ENCODE measurements around the gene CEP128. TPM values are rescaled to one million over a fixed set of nuclear protein-coding genes. Genes with fewer than 3 reads are reported as not detected.

Gene CEP128
- total RNA-seq, 1 experiment from 2014 or later, result 28.3 TPM

GRCh38 chr14:80839743-80840142 is 101.8 kb downstream of the CEP128 start:
- Histone ChIP-seq H2AFZ (ENCODE audit: low read length) (no peak overlapping the region), H3K27me3 (ENCODE audit: low read length) (no peaks in the 10 kb centered on the region), H3K9ac (ENCODE audit: low read length) (no peak overlapping the region), H3K4me2 (ENCODE audit: low read depth, low read length, poor library complexity, severe bottlenecking) (no peak overlapping the region), H3K9me3 (ENCODE audit: low read length) (no peaks in the 10 kb centered on the region), H3K4me1 (ENCODE audit: low read length) (peaks cover 12% of the 10 kb centered on the region; the same call in 1 of the 2 replicates), H3K36me3 (ENCODE audit: insufficient read depth, low read length) (no peaks in the 10 kb centered on the region), H3K4me3 (ENCODE audit: low read length) (no peak overlapping the region), H4K20me1 (ENCODE audit: insufficient read depth, low read depth, low read length) (no peaks in the 10 kb centered on the region), H3K79me2 (ENCODE audit: low read length) (peaks cover 23% of the 10 kb centered on the region), H3K27ac (ENCODE audit: low read length) (no peak overlapping the region), H3K9me2 (replicated peaks; ENCODE audit: insufficient read depth, low read length) (no peaks in the 10 kb centered on the region; the same call in 1 of the 2 replicates)
- no peak for DNase-seq

GRCh38 chr14:80809663-80810062 is 131.9 kb downstream of the CEP128 start:
- no peak overlapping the region for H3K9ac ChIP-seq (ENCODE audit: low read length)
- H3K79me2 ChIP-seq (ENCODE audit: low read length), result peaks cover 8% of the 10 kb centered on the region; the same call in 1 of the 2 replicates
- no peak overlapping the region for H2AFZ ChIP-seq (ENCODE audit: low read length)
- H3K9me2 ChIP-seq (replicated peaks; ENCODE audit: insufficient read depth, low read length), result no peaks in the 10 kb centered on the region
- H3K4me3 ChIP-seq (ENCODE audit: low read length), result no peak overlapping the region
- no peak for DNase-seq
- no peaks in the 10 kb centered on the region for H3K4me1 ChIP-seq (ENCODE audit: low read length)
- H3K27me3 ChIP-seq (ENCODE audit: low read length), result no peaks in the 10 kb centered on the region
- peaks cover 13% of the 10 kb centered on the region for H3K36me3 ChIP-seq (ENCODE audit: insufficient read depth, low read length)
- H3K27ac ChIP-seq (ENCODE audit: low read length), result no peak overlapping the region
- no peak overlapping the region for H3K4me2 ChIP-seq (ENCODE audit: low read depth, low read length, poor library complexity, severe bottlenecking)
- H3K9me3 ChIP-seq (ENCODE audit: low read length), result 0 out of 2 replicates have a peak, but pooled peaks cover 4% of the 10 kb centered on the region
- no peaks in the 10 kb centered on the region for H4K20me1 ChIP-seq (ENCODE audit: insufficient read depth, low read depth, low read length)

- Histone ChIP-seq H3K9me2 (replicated peaks; ENCODE audit: insufficient read depth, low read length) (no peaks in the 10 kb centered on the region), H3K4me3 (ENCODE audit: low read length) (no peak overlapping the region), H3K79me2 (ENCODE audit: low read length) (peaks cover 8% of the 10 kb centered on the region; the same call in 1 of the 2 replicates), H3K4me2 (ENCODE audit: low read depth, low read length, poor library complexity, severe bottlenecking) (no peak overlapping the region), H3K4me1 (ENCODE audit: low read length) (peaks cover 5% of the 10 kb centered on the region; the same call in 1 of the 2 replicates), H2AFZ (ENCODE audit: low read length) (no peak overlapping the region), H4K20me1 (ENCODE audit: insufficient read depth, low read depth, low read length) (no peaks in the 10 kb centered on the region), H3K27ac (ENCODE audit: low read length) (no peak overlapping the region), H3K36me3 (ENCODE audit: insufficient read depth, low read length) (peaks cover 5% of the 10 kb centered on the region; the same call in 1 of the 2 replicates), H3K9me3 (ENCODE audit: low read length) (0 out of 2 replicates have a peak, but pooled peaks cover 4% of the 10 kb centered on the region), H3K9ac (ENCODE audit: low read length) (no peak overlapping the region), H3K27me3 (ENCODE audit: low read length) (no peaks in the 10 kb centered on the region)
- DNase-seq, result no peak
These were observed 136.4 kb downstream of the CEP128 start for GRCh38 chr14:80805136-80805535.

GRCh38 chr14:80798878-80799277 is 142.7 kb downstream of the CEP128 start:
- Histone ChIP-seq H3K9me3 (ENCODE audit: low read length) (no peaks in the 10 kb centered on the region), H3K27me3 (ENCODE audit: low read length) (no peaks in the 10 kb centered on the region), H3K4me3 (ENCODE audit: low read length) (no peak overlapping the region), H3K4me1 (ENCODE audit: low read length) (peaks cover 5% of the 10 kb centered on the region; the same call in 1 of the 2 replicates), H3K27ac (ENCODE audit: low read length) (no peak overlapping the region), H4K20me1 (ENCODE audit: insufficient read depth, low read depth, low read length) (no peaks in the 10 kb centered on the region), H3K9ac (ENCODE audit: low read length) (no peak overlapping the region), H3K9me2 (replicated peaks; ENCODE audit: insufficient read depth, low read length) (no peaks in the 10 kb centered on the region), H3K4me2 (ENCODE audit: low read depth, low read length, poor library complexity, severe bottlenecking) (no peak overlapping the region), H3K79me2 (ENCODE audit: low read length) (no peaks in the 10 kb centered on the region), H2AFZ (ENCODE audit: low read length) (no peak overlapping the region), H3K36me3 (ENCODE audit: insufficient read depth, low read length) (no peaks in the 10 kb centered on the region)
- DNase-seq, result no peak

GRCh38 chr14:80798211-80798610 is 143.3 kb downstream of the CEP128 start:
- no peak overlapping the region for H3K4me2 ChIP-seq (ENCODE audit: low read depth, low read length, poor library complexity, severe bottlenecking)
- H3K27ac ChIP-seq (ENCODE audit: low read length), result no peak overlapping the region
- H3K4me3 ChIP-seq (ENCODE audit: low read length), result no peak overlapping the region
- H3K9ac ChIP-seq (ENCODE audit: low read length), result no peak overlapping the region
- DNase-seq, result no peak
- no peaks in the 10 kb centered on the region for H4K20me1 ChIP-seq (ENCODE audit: insufficient read depth, low read depth, low read length)
- no peaks in the 10 kb centered on the region for H3K27me3 ChIP-seq (ENCODE audit: low read length)
- no peaks in the 10 kb centered on the region for H3K79me2 ChIP-seq (ENCODE audit: low read length)
- peaks cover 5% of the 10 kb centered on the region; the same call in 1 of the 2 replicates for H3K4me1 ChIP-seq (ENCODE audit: low read length)
- no peaks in the 10 kb centered on the region for H3K9me3 ChIP-seq (ENCODE audit: low read length)
- H2AFZ ChIP-seq (ENCODE audit: low read length), result no peak overlapping the region
- H3K9me2 ChIP-seq (replicated peaks; ENCODE audit: insufficient read depth, low read length), result no peaks in the 10 kb centered on the region
- no peaks in the 10 kb centered on the region for H3K36me3 ChIP-seq (ENCODE audit: insufficient read depth, low read length)

- Histone ChIP-seq H3K9me2 (replicated peaks; ENCODE audit: insufficient read depth, low read length) (no peaks in the 10 kb centered on the region), H3K36me3 (ENCODE audit: insufficient read depth, low read length) (peaks cover 5% of the 10 kb centered on the region), H2AFZ (ENCODE audit: low read length) (no peak overlapping the region), H3K4me2 (ENCODE audit: low read depth, low read length, poor library complexity, severe bottlenecking) (no peak overlapping the region), H3K9me3 (ENCODE audit: low read length) (no peaks in the 10 kb centered on the region), H3K27ac (ENCODE audit: low read length) (no peak overlapping the region), H3K27me3 (ENCODE audit: low read length) (no peaks in the 10 kb centered on the region), H3K4me3 (ENCODE audit: low read length) (no peak overlapping the region), H3K79me2 (ENCODE audit: low read length) (no peaks in the 10 kb centered on the region), H3K9ac (ENCODE audit: low read length) (no peak overlapping the region), H3K4me1 (ENCODE audit: low read length) (no peaks in the 10 kb centered on the region), H4K20me1 (ENCODE audit: insufficient read depth, low read depth, low read length) (no peaks in the 10 kb centered on the region)
- DNase-seq, result no peak
These were observed 148.8 kb downstream of the CEP128 start for GRCh38 chr14:80792771-80793170.

GRCh38 chr14:80787876-80788275 is 153.7 kb downstream of the CEP128 start:
- DNase-seq, result no peak
- Histone ChIP-seq H3K4me3 (ENCODE audit: low read length) (no peak overlapping the region), H3K27ac (ENCODE audit: low read length) (no peak overlapping the region), H3K4me2 (ENCODE audit: low read depth, low read length, poor library complexity, severe bottlenecking) (no peak overlapping the region), H3K36me3 (ENCODE audit: insufficient read depth, low read length) (peaks cover 13% of the 10 kb centered on the region), H3K9me2 (replicated peaks; ENCODE audit: insufficient read depth, low read length) (no peaks in the 10 kb centered on the region), H3K9ac (ENCODE audit: low read length) (no peak overlapping the region), H3K4me1 (ENCODE audit: low read length) (no peaks in the 10 kb centered on the region), H3K79me2 (ENCODE audit: low read length) (no peaks in the 10 kb centered on the region), H2AFZ (ENCODE audit: low read length) (no peak overlapping the region), H4K20me1 (ENCODE audit: insufficient read depth, low read depth, low read length) (no peaks in the 10 kb centered on the region), H3K9me3 (ENCODE audit: low read length) (no peaks in the 10 kb centered on the region), H3K27me3 (ENCODE audit: low read length) (no peaks in the 10 kb centered on the region)

- H2AFZ ChIP-seq (ENCODE audit: low read length), result no peak overlapping the region
- no peak for DNase-seq
- H3K9ac ChIP-seq (ENCODE audit: low read length), result no peak overlapping the region
- no peaks in the 10 kb centered on the region for H3K4me1 ChIP-seq (ENCODE audit: low read length)
- H3K79me2 ChIP-seq (ENCODE audit: low read length), result no peaks in the 10 kb centered on the region
- H3K4me3 ChIP-seq (ENCODE audit: low read length), result no peak overlapping the region
- no peaks in the 10 kb centered on the region for H3K27me3 ChIP-seq (ENCODE audit: low read length)
- H3K4me2 ChIP-seq (ENCODE audit: low read depth, low read length, poor library complexity, severe bottlenecking), result no peak overlapping the region
- H3K27ac ChIP-seq (ENCODE audit: low read length), result no peak overlapping the region
- H4K20me1 ChIP-seq (ENCODE audit: insufficient read depth, low read depth, low read length), result no peaks in the 10 kb centered on the region
- no peaks in the 10 kb centered on the region for H3K9me3 ChIP-seq (ENCODE audit: low read length)
- H3K36me3 ChIP-seq (ENCODE audit: insufficient read depth, low read length), result peaks cover 10% of the 10 kb centered on the region; the same call in 1 of the 2 replicates
- H3K9me2 ChIP-seq (replicated peaks; ENCODE audit: insufficient read depth, low read length), result no peaks in the 10 kb centered on the region
These were observed 156.7 kb downstream of the CEP128 start for GRCh38 chr14:80784820-80785219.
